SK-N-SH (cell line): ENCODE results near the gene VIPAS39. TPM values are rescaled to one million over a fixed set of nuclear protein-coding genes. Genes with fewer than 3 reads are reported as not detected.

Experiments used
- CTCF ChIA-PET: fragments of 300-600, 350-600 bp; formaldehyde crosslinking; extraction: SDS; loops from one replicate; lab custom pipeline; 2021; lab: Yijun Ruan, JAX
- POLR2A ChIA-PET: fragments of 350-600 bp; sonication (Branson Sonifier 250); formaldehyde crosslinking; extraction: SDS; loops from one replicate; lab custom pipeline; 2020; ENCODE audit warnings: antibody characterized with exemption, inconsistent platforms; lab: Yijun Ruan, JAX
- DNase-seq: peaks from one replicate; pipeline ENCODE4 v3.0.0; 2012
- H2AFZ ChIP-seq: fragments of 200-600 bp; sonication (generic); 2 replicates; pipeline ENCODE4 v1.8.1; 2016; ENCODE audit warnings: antibody characterized with exemption, mild to moderate bottlenecking, low read depth
- H3F3A ChIP-seq: fragments of 200-600 bp; sonication (generic); replicated peaks from 2 replicates; pipeline ENCODE3; 2016; ENCODE audit warnings: antibody characterized with exemption, mild to moderate bottlenecking; ENCODE audit not compliant: insufficient read depth
- H3K27ac ChIP-seq, 2 experiments: fragments of 200-500 bp in 1 of 2; fragments of 200-600 bp in 1 of 2; sonication (Bioruptor generic) in 1 of 2; sonication (generic), shearing (Covaris generic) in 1 of 2; 2 replicates each; pipeline versions ENCODE4 v1.5.1 to v1.6.1; 2014 to 2016; ENCODE audit warnings: low read depth in 2 of 2, inconsistent platforms in 1 of 2, low read length in 1 of 2, mild to moderate bottlenecking in 1 of 2, mixed read lengths in 1 of 2
- H3K27me3 ChIP-seq: fragments of 200-600 bp; sonication (generic), shearing (Covaris generic); 2 replicates; pipeline ENCODE4 v1.6.1; 2016; ENCODE audit warnings: mixed run types; ENCODE audit not compliant: insufficient read depth
- H3K36me3 ChIP-seq, 2 experiments: fragments of 200-500 bp in 1 of 2; fragments of 200-600 bp in 1 of 2; sonication (Bioruptor generic) in 1 of 2; sonication (generic) in 1 of 2; replicated peaks in 1 of 2; 2 replicates each; pipeline versions ENCODE3 to v1.5.1; 2014 to 2016; ENCODE audit warnings: low read length in 1 of 2, mild to moderate bottlenecking in 1 of 2; ENCODE audit not compliant: insufficient read depth in 2 of 2, control insufficient read depth in 1 of 2
- H3K4me1 ChIP-seq, 2 experiments: fragments of 200-500 bp in 1 of 2; fragments of 200-600 bp in 1 of 2; sonication (Bioruptor generic) in 1 of 2; sonication (generic), shearing (Covaris generic) in 1 of 2; 2 replicates each; pipeline versions ENCODE4 v1.5.1 to v1.6.1; 2014 to 2016; ENCODE audit warnings: low read depth in 1 of 2, low read length in 1 of 2, mixed run types in 1 of 2; ENCODE audit not compliant: insufficient read depth in 2 of 2, control insufficient read depth in 1 of 2
- H3K4me2 ChIP-seq: fragments of 200-600 bp; sonication (generic), shearing (Covaris generic); 2 replicates; pipeline ENCODE4 v1.6.1; 2017; ENCODE audit warnings: mixed run types
- H3K4me3 ChIP-seq, 2 experiments: fragments of 200-500 bp in 1 of 2; fragments of 200-600 bp in 1 of 2; sonication (Bioruptor generic) in 1 of 2; sonication (generic), shearing (Covaris generic) in 1 of 2; 2 replicates each; pipeline versions ENCODE4 v1.5.1 to v1.8.1; 2014 to 2016; ENCODE audit warnings: low read depth in 2 of 2, inconsistent platforms in 1 of 2, low read length in 1 of 2, mild to moderate bottlenecking in 1 of 2, mixed read lengths in 1 of 2, moderate library complexity in 1 of 2
- H3K79me2 ChIP-seq: fragments of 200-600 bp; sonication (generic); 2 replicates; pipeline ENCODE4 v1.8.1; 2017; ENCODE audit warnings: mild to moderate bottlenecking; ENCODE audit not compliant: insufficient read depth
- H3K9ac ChIP-seq: fragments of 200-600 bp; sonication (generic); 2 replicates; pipeline ENCODE4 v1.6.1; 2017; ENCODE audit warnings: mixed run types
- H3K9me2 ChIP-seq: fragments of 200-600 bp; sonication (generic); 2 replicates; pipeline ENCODE4 v1.6.1; 2017; ENCODE audit warnings: mixed run types
- H3K9me3 ChIP-seq: fragments of 200-600 bp; sonication (generic); 2 replicates; pipeline ENCODE4 v1.6.1; 2017; ENCODE audit warnings: mixed run types, mild to moderate bottlenecking, moderate library complexity
- H4K20me1 ChIP-seq: fragments of 200-600 bp; sonication (generic); 2 replicates; pipeline ENCODE4 v1.6.1; 2017; ENCODE audit warnings: mild to moderate bottlenecking, mixed run types; ENCODE audit not compliant: insufficient read depth
- CHD2 ChIP-seq: fragments of 150-350 bp; IDR thresholded peaks from 2 replicates; pipeline ENCODE4 v1.6.1; 2018; ENCODE audit warnings: low read length; ENCODE audit not compliant: partially characterized antibody
- ELF1 ChIP-seq: IDR thresholded peaks from 2 replicates; pipeline ENCODE4 v1.4.0; 2012
- EZH2phosphoT487 ChIP-seq: fragments of 200-600 bp; sonication (generic); IDR thresholded peaks from 2 replicates; pipeline ENCODE4 v1.6.1; 2017; ENCODE audit warnings: low read depth, mixed run types, mild to moderate bottlenecking, antibody characterized with exemption, moderate library complexity, borderline replicate concordance
- FOSL2 ChIP-seq: IDR thresholded peaks from 2 replicates; pipeline ENCODE4 v1.4.0; 2012; ENCODE audit warnings: low read depth, mild to moderate bottlenecking, moderate library complexity, borderline replicate concordance
- FOXJ3 ChIP-seq: sonication (generic); formaldehyde crosslinking; IDR thresholded peaks from 2 replicates; pipeline ENCODE4 v1.5.1; 2020; ENCODE audit warnings: mild to moderate bottlenecking, missing genetic modification reagents
- FOXM1 ChIP-seq: IDR thresholded peaks from 2 replicates; pipeline ENCODE4 v1.4.0; 2012; ENCODE audit warnings: low read depth, mild to moderate bottlenecking
- GABPA ChIP-seq: IDR thresholded peaks from 2 replicates; pipeline ENCODE4 v1.4.0; 2012; ENCODE audit warnings: low read depth, mild to moderate bottlenecking
- GATA2 ChIP-seq: sonication (generic); formaldehyde crosslinking; IDR thresholded peaks from 2 replicates; pipeline ENCODE4 v1.5.0; 2020; ENCODE audit warnings: mild to moderate bottlenecking, missing genetic modification reagents
- IRF3 ChIP-seq: fragments of 150-350 bp; IDR thresholded peaks from 2 replicates; pipeline ENCODE4 v1.6.1; 2016; ENCODE audit warnings: mild to moderate bottlenecking, low read depth, low read length
- MEF2A ChIP-seq: IDR thresholded peaks from 2 replicates; pipeline ENCODE4 v1.4.0; 2012; ENCODE audit warnings: low read depth, borderline replicate concordance
- NFIC ChIP-seq: IDR thresholded peaks from 2 replicates; pipeline ENCODE4 v1.4.0; 2012; ENCODE audit warnings: borderline replicate concordance
- POLR2AphosphoS5 ChIP-seq: IDR thresholded peaks from 2 replicates; pipeline ENCODE4 v1.6.1; 2012; ENCODE audit warnings: low read depth, low read length
- RCOR1 ChIP-seq: fragments of 150-350 bp; IDR thresholded peaks from 2 replicates; pipeline ENCODE4 v1.6.1; 2017; ENCODE audit warnings: antibody characterized with exemption, low read length
- RFX5 ChIP-seq: IDR thresholded peaks from 2 replicates; pipeline ENCODE4 v1.6.1; 2012; ENCODE audit warnings: mild to moderate bottlenecking, improper control_type of control experiment, low read length
- RXRA ChIP-seq: IDR thresholded peaks from 2 replicates; pipeline ENCODE4 v1.4.0; 2012; ENCODE audit warnings: low read depth, mild to moderate bottlenecking, borderline replicate concordance
- SMC3 ChIP-seq: IDR thresholded peaks from 2 replicates; pipeline ENCODE4 v1.6.1; 2012; ENCODE audit warnings: low read depth, low read length, improper control_type of control experiment
- TAF1 ChIP-seq: IDR thresholded peaks from 2 replicates; pipeline ENCODE4 v1.6.1; 2012; ENCODE audit warnings: low read depth, mild to moderate bottlenecking, low read length, moderate library complexity, borderline replicate concordance
- TCF12 ChIP-seq: IDR thresholded peaks from 2 replicates; pipeline ENCODE4 v1.4.0; 2012
- YY1 ChIP-seq: IDR thresholded peaks from 2 replicates; pipeline ENCODE4 v1.4.0; 2012; ENCODE audit warnings: low read depth, mild to moderate bottlenecking
- WGBS: methylation state at CpG from one replicate; pipeline ENCODE4 v1.1.6; 2017; ENCODE audit warnings: low lambda C conversion rate; 5-methylcytosine and 5-hydroxymethylcytosine counted together
- polyA plus RNA-seq, 3 experiments: library from polyadenylated mRNA; depleted of rRNA; stranded (reverse); fragments of >200 nt; gene quantifications; 2 replicates each; pipeline ENCODE4 v1.2.3, GENCODE V29; 2012
- TF ChIP-seq, protein P1 (sequence below): IDR thresholded peaks from 2 replicates; pipeline ENCODE4 v1.4.0; 2012; ENCODE audit warnings: low read depth
- TF ChIP-seq, protein P2 (sequence below): IDR thresholded peaks from 2 replicates; pipeline ENCODE4 v1.4.0; 2012; ENCODE audit warnings: low read depth, borderline replicate concordance
- TF ChIP-seq, protein P3 (sequence below): fragments of 150-350 bp; IDR thresholded peaks from 2 replicates; pipeline ENCODE4 v1.6.1; 2017; ENCODE audit warnings: antibody characterized with exemption, low read length, low read depth, borderline replicate concordance

The VIPAS39 gene
- polyA plus RNA-seq, 1 of the 3 experiments (the other 2 are of a cell fraction): 20.8 TPM

DNA sequence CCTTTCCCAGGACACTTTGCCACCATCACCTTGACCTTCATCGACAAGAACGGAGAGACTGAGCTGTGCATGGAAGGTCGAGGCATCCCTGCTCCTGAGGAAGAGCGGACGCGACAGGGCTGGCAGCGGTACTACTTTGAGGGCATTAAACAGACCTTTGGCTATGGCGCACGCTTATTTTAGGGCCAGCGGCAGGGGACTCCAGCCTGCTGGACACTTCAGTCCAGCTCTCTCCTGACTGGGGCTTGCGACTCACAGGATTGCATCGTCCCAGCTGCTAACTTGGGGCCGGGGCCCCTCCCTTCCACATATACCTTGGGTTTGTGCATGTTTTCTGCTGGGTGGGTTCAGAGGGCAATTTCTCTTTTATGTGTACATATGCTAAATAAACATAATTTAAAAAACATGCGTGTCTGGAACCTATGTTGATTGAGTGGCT, 11.7 kb upstream of the VIPAS39 start:
- Histone ChIP-seq H2AFZ (no peak overlapping the region), H3K27me3 (no peaks in the 10 kb centered on the region), H3K9me3 (no peaks in the 10 kb centered on the region), H3K27ac (no peak overlapping the region), H3K9me2 (no peaks in the 10 kb centered on the region), H3K36me3 (peaks cover 42 to 47% of the 10 kb centered on the region in 2 experiments), H3K9ac (no peak overlapping the region), H4K20me1 (no peaks in the 10 kb centered on the region), H3K4me1 (no peaks in the 10 kb centered on the region), H3K4me3 (no peak overlapping the region), H3F3A (peaks cover 6% of the 10 kb centered on the region), H3K79me2 (no peaks in the 10 kb centered on the region), H3K4me2 (no peak overlapping the region)
- no peak for DNase-seq
- ChIA-PET CTCF (interaction anchor here (3.5 kb wide), 1 partner anchor 10 kb away, joined by 15 read pairs; no protein-coding TSS in a partner anchor), POLR2A (no interaction called here)
- TF ChIP-seq NFIC (no peak), RCOR1 (no peak), MEF2A (no peak), FOXM1 (no peak), GATA2 (no peak), EZH2phosphoT487 (no peak), IRF3 (no peak), ELF1 (no peak), POLR2AphosphoS5 (no peak), FOSL2 (no peak), SMC3 (no peak), GABPA (no peak), TCF12 (no peak), CHD2 (no peak)
- TF ChIP-seq, protein P1, sequence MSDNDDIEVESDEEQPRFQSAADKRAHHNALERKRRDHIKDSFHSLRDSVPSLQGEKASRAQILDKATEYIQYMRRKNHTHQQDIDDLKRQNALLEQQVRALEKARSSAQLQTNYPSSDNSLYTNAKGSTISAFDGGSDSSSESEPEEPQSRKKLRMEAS: no peak
- TF ChIP-seq, protein P2, sequence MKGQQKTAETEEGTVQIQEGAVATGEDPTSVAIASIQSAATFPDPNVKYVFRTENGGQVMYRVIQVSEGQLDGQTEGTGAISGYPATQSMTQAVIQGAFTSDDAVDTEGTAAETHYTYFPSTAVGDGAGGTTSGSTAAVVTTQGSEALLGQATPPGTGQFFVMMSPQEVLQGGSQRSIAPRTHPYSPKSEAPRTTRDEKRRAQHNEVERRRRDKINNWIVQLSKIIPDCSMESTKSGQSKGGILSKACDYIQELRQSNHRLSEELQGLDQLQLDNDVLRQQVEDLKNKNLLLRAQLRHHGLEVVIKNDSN: no peak
- 91% methylated on average over 14 of the region's 14 CpGs for WGBS

- TF ChIP-seq CHD2: no peak
- TF ChIP-seq, protein P3, sequence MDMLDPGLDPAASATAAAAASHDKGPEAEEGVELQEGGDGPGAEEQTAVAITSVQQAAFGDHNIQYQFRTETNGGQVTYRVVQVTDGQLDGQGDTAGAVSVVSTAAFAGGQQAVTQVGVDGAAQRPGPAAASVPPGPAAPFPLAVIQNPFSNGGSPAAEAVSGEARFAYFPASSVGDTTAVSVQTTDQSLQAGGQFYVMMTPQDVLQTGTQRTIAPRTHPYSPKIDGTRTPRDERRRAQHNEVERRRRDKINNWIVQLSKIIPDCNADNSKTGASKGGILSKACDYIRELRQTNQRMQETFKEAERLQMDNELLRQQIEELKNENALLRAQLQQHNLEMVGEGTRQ: no peak
- TF ChIP-seq RCOR1: no peak
- TF ChIP-seq SMC3: no peak
- TF ChIP-seq RFX5: no peak
- no peak for TF ChIP-seq NFIC
- TF ChIP-seq, protein P1: no peak
- no peak for TF ChIP-seq FOXM1
- no peak for TF ChIP-seq IRF3
- TF ChIP-seq GATA2: no peak
- TF ChIP-seq, protein P2: no peak
- TF ChIP-seq MEF2A: no peak
- TF ChIP-seq FOXJ3 (CRISPR knock-in tag): no peak
- no peak for TF ChIP-seq TAF1
- no peak for TF ChIP-seq YY1
- TF ChIP-seq RXRA: no peak
- TF ChIP-seq, all 33 proteins: peak for 0
- Histone ChIP-seq H2AFZ (no peak overlapping the region), H3K9ac (no peak overlapping the region), H3K9me2 (no peaks in the 10 kb centered on the region), H3K27ac (no peak overlapping the region), H3K9me3 (no peaks in the 10 kb centered on the region), H4K20me1 (no peaks in the 10 kb centered on the region), H3K4me2 (no peak overlapping the region), H3K79me2 (no peaks in the 10 kb centered on the region), H3K4me1 (no peaks in the 10 kb centered on the region), H3F3A (peaks cover 6% of the 10 kb centered on the region), H3K36me3 (peaks cover 55 to 58% of the 10 kb centered on the region in 2 experiments), H3K27me3 (no peaks in the 10 kb centered on the region), H3K4me3 (no peak overlapping the region)
- ChIA-PET POLR2A (no interaction called here), CTCF (interaction anchor here (1.0 to 2.5 kb wide), 3 partner anchors 8 to 1371 kb away, joined by 3 to 14 read pairs (median 6); no protein-coding TSS in a partner anchor)
- 84% methylated on average over 5 of the region's 5 CpGs for WGBS
- DNase-seq: no peak
These were observed 10.4 kb upstream of the VIPAS39 start for GRCh38 chr14:77467801-77468200.
